ENCODE measurements around the gene SPATA31C1.
"Not testable (repeated sequence)": the region's sequence is repeated elsewhere in the genome, so short reads cannot be mapped to it uniquely, and the experiment has no call there.

Gene SPATA31C1

GRCh38 chr9:87917662-87918061 is at the start of gene SPATA31C1:
Gene SPATA31C1, plus strand, starts transcription at chr9:87917962.
- not testable (repeated sequence) for DNase-seq (ENCODE audit: low read depth, low spot score)

DNA sequence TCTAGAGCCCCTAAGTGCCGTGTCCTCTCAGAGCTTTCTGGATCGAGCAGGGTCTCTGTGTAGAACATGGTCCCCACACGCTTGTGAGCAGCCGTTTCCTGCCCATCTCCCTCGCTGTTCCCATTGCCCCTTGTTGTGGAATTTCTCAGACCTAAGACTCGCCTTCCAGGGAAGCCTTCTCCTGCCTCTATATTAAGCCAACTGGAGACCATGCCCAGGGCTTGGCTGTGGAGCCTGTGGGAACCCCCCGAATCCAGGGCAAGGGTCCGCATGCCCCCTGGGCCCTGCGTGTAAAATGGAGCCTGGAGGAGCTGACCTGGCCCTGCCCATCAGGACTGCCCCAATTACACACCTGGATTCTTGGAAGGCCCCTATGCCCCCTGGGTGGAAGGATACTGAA is 49.6 kb upstream of the SPATA31C1 start:
- DNase-seq (ENCODE audit: low read depth, low spot score): no peak

- DNase-seq (ENCODE audit: low read depth, low spot score): no peak
These were observed 49.1 kb upstream of the SPATA31C1 start for GRCh38 chr9:87868635-87869034.

DNA sequence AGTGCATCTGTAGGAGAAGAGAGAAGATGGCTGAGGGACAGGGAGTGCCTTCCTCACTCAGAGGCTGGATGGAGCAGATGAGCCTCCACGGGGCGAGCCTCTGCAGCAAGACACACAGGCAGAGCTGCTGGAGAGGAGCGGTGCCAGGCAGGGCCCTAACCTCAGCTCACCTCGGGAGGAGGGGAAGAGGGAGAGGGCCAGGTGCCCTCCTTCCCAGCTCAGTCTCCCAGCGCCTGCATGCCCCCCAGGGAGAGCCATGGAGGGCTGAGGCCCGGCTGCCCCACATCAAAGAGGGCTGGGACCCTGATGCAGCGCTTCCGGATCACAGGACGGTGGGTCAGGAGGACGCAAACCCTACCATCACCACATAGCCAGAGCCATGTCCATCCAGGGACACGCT is 48.7 kb upstream of the SPATA31C1 start:
- no peak for DNase-seq (ENCODE audit: low read depth, low spot score)

DNA sequence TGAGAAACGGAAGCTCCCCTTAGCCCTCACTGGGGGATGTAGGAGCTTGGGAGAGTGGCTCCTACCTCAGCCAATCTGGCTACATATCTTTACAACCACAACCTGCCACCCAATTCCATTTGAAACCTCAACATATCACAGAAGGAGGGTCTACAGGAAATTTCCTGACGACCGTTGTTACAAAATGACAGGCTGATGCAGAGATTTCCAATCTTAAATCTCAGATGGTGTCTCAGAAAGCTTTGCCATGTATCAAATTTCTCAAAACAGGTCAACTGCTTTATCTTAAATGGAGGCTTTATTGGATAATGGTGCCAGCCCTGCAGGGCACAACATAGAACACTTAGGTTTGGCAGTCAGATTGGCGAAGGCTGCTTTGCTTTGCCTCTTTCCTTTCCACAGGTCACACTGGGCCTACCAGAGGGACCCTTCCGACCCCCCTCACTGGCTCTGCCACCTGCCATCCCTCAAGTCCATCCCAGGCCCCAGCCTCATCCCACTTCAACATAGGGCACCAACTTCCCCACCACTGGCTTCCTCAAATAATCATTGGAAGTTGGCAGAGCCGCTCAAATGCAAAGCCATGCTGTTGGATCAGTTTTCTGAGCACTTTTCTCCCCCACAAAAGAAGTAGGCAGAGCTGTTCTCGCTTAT is 46.2 kb upstream of the SPATA31C1 start:
- DNase-seq (ENCODE audit: low read depth, low spot score): no peak

DNA sequence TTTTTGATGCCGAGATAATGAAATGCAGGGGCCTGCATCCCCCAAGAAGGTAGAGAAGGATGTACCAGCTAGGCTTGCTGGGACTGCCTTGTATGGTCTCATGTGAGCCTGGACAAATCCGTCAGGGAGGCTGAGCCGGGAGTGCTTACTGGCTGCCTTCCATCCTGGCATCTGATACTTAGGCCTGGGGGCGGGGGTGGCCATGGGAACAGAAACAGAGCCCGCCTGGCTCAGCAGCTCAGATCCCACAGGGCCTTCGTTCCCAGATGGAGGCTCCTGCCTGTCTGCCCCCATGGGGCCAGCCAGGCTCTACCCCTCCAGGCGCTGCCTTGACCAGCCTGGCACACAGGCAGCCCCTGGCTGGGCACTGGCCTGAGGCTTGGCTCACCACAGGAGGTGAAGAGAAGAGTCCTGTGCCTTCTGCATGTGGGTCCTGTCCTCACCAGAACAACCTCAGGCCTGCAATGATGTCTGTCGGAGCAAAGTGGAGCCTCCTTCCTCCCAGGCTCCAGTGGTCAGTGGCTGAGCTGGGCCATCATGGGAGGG is 45.6 kb upstream of the SPATA31C1 start:
- DNase-seq (ENCODE audit: low read depth, low spot score): no peak

GRCh38 chr9:87873607-87874303 is 44.0 kb upstream of the SPATA31C1 start:
- no peak for DNase-seq (ENCODE audit: low read depth, low spot score)

DNA sequence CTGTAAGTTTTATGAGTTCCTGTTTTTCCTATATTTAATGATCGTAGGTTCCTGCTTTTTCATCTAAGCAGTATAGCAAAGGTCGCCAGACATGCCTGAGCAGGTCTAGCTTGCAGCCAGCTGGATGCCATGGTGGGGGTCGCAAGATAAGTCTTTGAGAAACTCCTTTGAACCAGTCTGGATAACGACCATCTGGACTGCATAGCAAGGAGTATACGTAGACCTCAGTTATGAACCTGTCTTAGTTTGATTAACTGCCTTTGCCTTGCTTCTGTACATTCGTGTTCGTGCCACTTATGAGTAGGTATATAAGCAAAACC is 43.5 kb upstream of the SPATA31C1 start:
- no peak for DNase-seq (ENCODE audit: low read depth, low spot score)

- no peak for DNase-seq (ENCODE audit: low read depth, low spot score)
These were observed 42.7 kb upstream of the SPATA31C1 start for GRCh38 chr9:87875060-87875459.

DNA sequence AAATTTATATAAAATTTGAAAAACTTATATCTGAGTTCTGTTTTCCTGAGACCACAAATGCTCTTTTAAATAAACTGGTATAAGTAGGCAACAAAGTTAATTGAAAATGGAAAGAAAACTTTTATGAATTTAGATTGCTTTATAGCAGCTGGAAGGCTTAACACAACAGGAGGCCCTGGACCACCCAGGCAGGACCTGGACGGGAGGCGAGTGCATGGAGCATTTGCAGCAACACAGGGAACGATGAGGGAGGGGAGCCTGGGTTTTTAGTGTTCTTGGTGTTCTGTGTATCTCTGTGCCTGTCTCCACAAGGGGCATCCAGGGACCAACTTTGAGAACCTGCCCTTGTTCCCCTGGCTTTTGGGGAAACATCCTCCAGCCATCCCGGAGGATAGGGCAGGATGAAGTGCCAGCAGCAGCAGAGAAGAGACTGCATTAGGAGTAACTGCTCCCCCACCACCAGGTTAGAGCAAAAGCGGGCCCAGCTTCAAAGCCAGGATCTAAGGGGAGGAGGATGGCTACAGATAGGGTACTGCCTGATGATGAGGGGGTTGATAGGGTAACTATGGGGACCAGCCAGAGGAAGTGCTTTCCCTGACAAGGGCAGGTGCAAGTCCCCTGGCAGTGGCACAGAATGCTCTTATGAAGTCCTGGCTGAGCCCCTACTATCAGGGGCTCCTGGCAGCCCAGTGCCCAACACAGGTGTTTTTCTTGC is 41.8 kb upstream of the SPATA31C1 start:
- no peak for DNase-seq (ENCODE audit: low read depth, low spot score)

GRCh38 chr9:87876708-87877107 is 41.1 kb upstream of the SPATA31C1 start:
- DNase-seq (ENCODE audit: low read depth, low spot score): no peak

DNA sequence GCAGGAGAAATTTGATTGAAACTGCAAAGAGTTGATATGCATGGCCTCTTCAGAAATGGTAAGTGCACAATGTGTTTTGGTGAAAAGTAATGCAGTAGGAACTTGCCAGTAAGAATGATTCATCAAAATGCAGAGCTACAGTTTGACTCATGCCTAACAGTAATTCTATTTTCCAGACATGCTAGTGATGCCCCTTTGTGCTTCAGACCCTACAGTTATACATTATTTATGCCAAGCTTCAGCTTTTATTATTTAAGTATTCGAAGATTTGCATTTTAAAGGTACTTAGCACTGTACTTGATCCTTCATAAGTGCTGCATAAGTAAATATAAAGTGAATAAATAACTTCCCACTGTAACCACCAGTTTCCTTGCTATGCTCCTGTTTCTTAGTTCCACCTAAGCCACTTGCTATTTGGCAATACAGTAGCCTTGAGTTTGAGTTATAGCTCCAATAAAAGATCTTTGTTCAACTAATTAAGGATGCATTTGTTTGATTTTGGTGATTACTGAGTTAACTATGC is 38.7 kb upstream of the SPATA31C1 start:
- DNase-seq (ENCODE audit: low read depth, low spot score): no peak

GRCh38 chr9:87880116-87880515 is 37.6 kb upstream of the SPATA31C1 start:
- no peak for DNase-seq (ENCODE audit: low read depth, low spot score)

DNA sequence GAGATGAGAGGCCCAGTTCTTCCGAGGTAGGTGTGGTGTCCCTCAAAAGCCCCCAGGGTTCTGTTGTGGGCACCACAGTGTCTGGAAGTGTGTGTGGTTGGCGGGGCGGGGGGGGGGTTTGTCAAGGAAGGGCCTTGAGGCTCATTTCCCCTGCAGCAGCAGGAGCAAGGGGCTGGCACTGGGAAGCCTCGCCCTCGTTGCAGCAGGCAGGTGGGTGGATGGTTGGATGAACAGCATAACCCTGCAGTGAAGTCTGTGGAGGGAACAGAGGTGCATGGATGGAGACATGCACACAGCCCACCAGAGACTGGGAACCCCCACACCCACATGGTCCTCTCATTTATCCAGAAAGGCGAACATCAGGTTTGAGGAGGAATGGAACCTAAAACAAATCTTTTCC is 37.1 kb upstream of the SPATA31C1 start:
- no peak for DNase-seq (ENCODE audit: low read depth, low spot score)

GRCh38 chr9:87882627-87883026 is 35.1 kb upstream of the SPATA31C1 start, which contains the start of gene SPATA31E1:
Gene SPATA31E1, plus strand, starts transcription at chr9:87882877. Its CDS starts 15 bp downstream, at chr9:87882892.
- no peak for DNase-seq (ENCODE audit: low read depth, low spot score)

- no peak for DNase-seq (ENCODE audit: low read depth, low spot score)
These were observed 34.5 kb upstream of the SPATA31C1 start for GRCh38 chr9:87883274-87883673.

- DNase-seq (ENCODE audit: low read depth, low spot score): no peak
These were observed 33.8 kb upstream of the SPATA31C1 start for GRCh38 chr9:87883990-87884389.

DNA sequence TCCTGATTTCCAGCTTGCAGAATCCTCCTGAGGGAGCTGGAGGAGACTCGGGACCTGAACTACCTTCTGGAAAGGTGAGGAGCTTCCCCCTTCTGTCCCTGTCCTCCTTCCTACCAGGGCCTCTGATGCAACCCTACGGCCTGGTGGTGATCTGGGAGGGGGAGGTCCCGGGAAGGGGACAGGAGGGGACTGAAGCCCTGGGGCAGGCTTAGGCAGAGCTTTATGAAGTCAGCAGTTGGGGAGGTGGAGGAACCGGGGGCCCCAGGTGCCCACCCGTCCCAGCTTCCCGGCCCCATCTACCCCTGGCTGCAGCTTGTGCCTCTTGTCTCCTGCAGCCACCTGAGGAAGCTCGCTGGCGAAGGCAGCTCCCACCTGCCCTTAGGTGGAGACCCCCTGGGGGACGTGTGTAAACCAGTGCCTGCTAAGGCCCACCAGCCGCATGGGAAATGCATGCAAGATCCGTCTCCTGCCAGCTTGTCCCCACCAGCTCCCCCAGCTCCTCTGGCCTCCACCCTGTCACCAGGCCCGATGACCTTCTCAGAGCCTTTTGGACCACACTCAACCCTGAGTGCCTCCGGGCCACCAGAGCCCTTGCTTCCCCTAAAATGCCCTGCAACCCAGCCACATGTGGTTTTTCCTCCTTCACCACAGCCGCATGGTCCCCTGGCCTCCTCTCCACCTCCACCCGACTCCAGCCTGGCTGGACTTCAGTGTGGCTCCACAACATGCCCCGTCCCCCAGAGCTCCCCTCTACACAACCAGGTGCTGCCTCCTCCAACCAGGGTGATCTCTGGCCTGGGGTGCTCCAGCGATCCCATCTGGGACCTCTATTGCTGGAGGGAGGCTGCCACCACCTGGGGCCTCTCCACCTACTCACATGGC is 32.9 kb upstream of the SPATA31C1 start:
- no peak for DNase-seq (ENCODE audit: low read depth, low spot score)

GRCh38 chr9:87885484-87886189 is 32.1 kb upstream of the SPATA31C1 start:
- DNase-seq (ENCODE audit: low read depth, low spot score): no peak

- DNase-seq (ENCODE audit: low read depth, low spot score): no peak
These were observed 31.4 kb upstream of the SPATA31C1 start for GRCh38 chr9:87886210-87886932.
